ENCODE results near the gene MAEL.
A peak's percentile ranks its signal among the peaks of the same experiment; 100 is the strongest.

Gene MAEL

GRCh38 chr1:167059809-167060107 is 70.7 kb downstream of the MAEL start:
- Histone ChIP-seq H3K36me3 (ENCODE audit: control insufficient read depth, insufficient read depth, low read length, severe bottlenecking) (no peaks in the 10 kb centered on the region), H3K4me1 (ENCODE audit: control insufficient read depth, insufficient read depth, low read length) (peaks cover 3% of the 10 kb centered on the region), H3K27me3 (replicated peaks; ENCODE audit: control insufficient read depth, insufficient read depth, low read length) (peaks cover 19% of the 10 kb centered on the region), H3K9ac (ENCODE audit: low read length) (no peak overlapping the region), H3K9me3 (ENCODE audit: control insufficient read depth, low read length) (no peaks in the 10 kb centered on the region), H3K4me3 (ENCODE audit: low read length) (no peak overlapping the region)
- no peak for DNase-seq (ENCODE audit: low read depth)

GRCh38 chr1:167060141-167061072 is 71.3 kb downstream of the MAEL start:
- Histone ChIP-seq H3K27me3 (replicated peaks; ENCODE audit: control insufficient read depth, insufficient read depth, low read length) (peaks cover 12% of the 10 kb centered on the region), H3K4me1 (ENCODE audit: control insufficient read depth, insufficient read depth, low read length) (peaks cover 3% of the 10 kb centered on the region), H3K36me3 (ENCODE audit: control insufficient read depth, insufficient read depth, low read length, severe bottlenecking) (no peaks in the 10 kb centered on the region), H3K9me3 (ENCODE audit: control insufficient read depth, low read length) (no peaks in the 10 kb centered on the region), H3K4me3 (ENCODE audit: low read length) (no peak overlapping the region), H3K9ac (ENCODE audit: low read length) (no peak overlapping the region)
- peak; percentile 13 for DNase-seq (ENCODE audit: low read depth)

GRCh38 chr1:167061073-167061464 is 72.0 kb downstream of the MAEL start:
- DNase-seq (ENCODE audit: low read depth), result no peak
- H3K36me3 ChIP-seq (ENCODE audit: control insufficient read depth, insufficient read depth, low read length, severe bottlenecking), result no peaks in the 10 kb centered on the region
- peaks cover 9% of the 10 kb centered on the region for H3K27me3 ChIP-seq (replicated peaks; ENCODE audit: control insufficient read depth, insufficient read depth, low read length)
- no peak overlapping the region for H3K9ac ChIP-seq (ENCODE audit: low read length)
- no peak overlapping the region for H3K4me3 ChIP-seq (ENCODE audit: low read length)
- H3K4me1 ChIP-seq (ENCODE audit: control insufficient read depth, insufficient read depth, low read length), result peaks cover 3% of the 10 kb centered on the region
- H3K9me3 ChIP-seq (ENCODE audit: control insufficient read depth, low read length), result no peaks in the 10 kb centered on the region

- H3K9me3 ChIP-seq (ENCODE audit: control insufficient read depth, low read length), result no peaks in the 10 kb centered on the region
- no peaks in the 10 kb centered on the region for H3K4me1 ChIP-seq (ENCODE audit: control insufficient read depth, insufficient read depth, low read length)
- H3K36me3 ChIP-seq (ENCODE audit: control insufficient read depth, insufficient read depth, low read length, severe bottlenecking), result no peaks in the 10 kb centered on the region
- DNase-seq (ENCODE audit: low read depth), result no peak
- no peak overlapping the region for H3K4me3 ChIP-seq (ENCODE audit: low read length)
- no peak overlapping the region for H3K9ac ChIP-seq (ENCODE audit: low read length)
- H3K27me3 ChIP-seq (replicated peaks; ENCODE audit: control insufficient read depth, insufficient read depth, low read length), result peaks cover 16% of the 10 kb centered on the region
Measured at GRCh38 chr1:167064621-167065020, 75.5 kb downstream of the MAEL start.

GRCh38 chr1:167065471-167065870 is 76.4 kb downstream of the MAEL start:
- DNase-seq (ENCODE audit: low read depth), result no peak

GRCh38 chr1:167066333-167067122 is 77.4 kb downstream of the MAEL start:
- no peaks in the 10 kb centered on the region for H3K9me3 ChIP-seq (ENCODE audit: control insufficient read depth, low read length)
- H3K9ac ChIP-seq (ENCODE audit: low read length), result peak overlapping the region; percentile 46
- H3K27me3 ChIP-seq (replicated peaks; ENCODE audit: control insufficient read depth, insufficient read depth, low read length), result peaks cover 18% of the 10 kb centered on the region
- H3K4me3 ChIP-seq (ENCODE audit: low read length), result no peak overlapping the region
- no peaks in the 10 kb centered on the region for H3K4me1 ChIP-seq (ENCODE audit: control insufficient read depth, insufficient read depth, low read length)
- peak; percentile 86 for DNase-seq (ENCODE audit: low read depth)
- H3K36me3 ChIP-seq (ENCODE audit: control insufficient read depth, insufficient read depth, low read length, severe bottlenecking), result no peaks in the 10 kb centered on the region

More at GRCh38 chr1:167065471-167065870, 76.4 kb downstream of the MAEL start:
- Histone ChIP-seq H3K9ac (ENCODE audit: low read length) (no peak overlapping the region), H3K4me3 (ENCODE audit: low read length) (no peak overlapping the region), H3K36me3 (ENCODE audit: control insufficient read depth, insufficient read depth, low read length, severe bottlenecking) (no peaks in the 10 kb centered on the region), H3K27me3 (replicated peaks; ENCODE audit: control insufficient read depth, insufficient read depth, low read length) (peaks cover 22% of the 10 kb centered on the region), H3K9me3 (ENCODE audit: control insufficient read depth, low read length) (no peaks in the 10 kb centered on the region), H3K4me1 (ENCODE audit: control insufficient read depth, insufficient read depth, low read length) (no peaks in the 10 kb centered on the region)

GRCh38 chr1:167067904-167068303 is 78.8 kb downstream of the MAEL start:
- no peaks in the 10 kb centered on the region for H3K9me3 ChIP-seq (ENCODE audit: control insufficient read depth, low read length)
- peaks cover 20% of the 10 kb centered on the region for H3K27me3 ChIP-seq (replicated peaks; ENCODE audit: control insufficient read depth, insufficient read depth, low read length)
- no peak overlapping the region for H3K4me3 ChIP-seq (ENCODE audit: low read length)
- H3K9ac ChIP-seq (ENCODE audit: low read length), result no peak overlapping the region
- DNase-seq (ENCODE audit: low read depth), result no peak
- H3K36me3 ChIP-seq (ENCODE audit: control insufficient read depth, insufficient read depth, low read length, severe bottlenecking), result no peaks in the 10 kb centered on the region
- no peaks in the 10 kb centered on the region for H3K4me1 ChIP-seq (ENCODE audit: control insufficient read depth, insufficient read depth, low read length)

- H3K9ac ChIP-seq (ENCODE audit: low read length), result no peak overlapping the region
- no peak for DNase-seq (ENCODE audit: low read depth)
Measured at GRCh38 chr1:167068761-167069160, 79.7 kb downstream of the MAEL start.

GRCh38 chr1:167071286-167071685 is 82.2 kb downstream of the MAEL start:
- Histone ChIP-seq H3K4me1 (ENCODE audit: control insufficient read depth, insufficient read depth, low read length) (no peaks in the 10 kb centered on the region), H3K36me3 (ENCODE audit: control insufficient read depth, insufficient read depth, low read length, severe bottlenecking) (no peaks in the 10 kb centered on the region), H3K9ac (ENCODE audit: low read length) (no peak overlapping the region), H3K27me3 (replicated peaks; ENCODE audit: control insufficient read depth, insufficient read depth, low read length) (peaks cover 28% of the 10 kb centered on the region), H3K4me3 (ENCODE audit: low read length) (no peak overlapping the region), H3K9me3 (ENCODE audit: control insufficient read depth, low read length) (no peaks in the 10 kb centered on the region)
- DNase-seq (ENCODE audit: low read depth), result no peak

More at GRCh38 chr1:167068761-167069160, 79.7 kb downstream of the MAEL start:
- H3K27me3 ChIP-seq (replicated peaks; ENCODE audit: control insufficient read depth, insufficient read depth, low read length), result peaks cover 20% of the 10 kb centered on the region
- H3K36me3 ChIP-seq (ENCODE audit: control insufficient read depth, insufficient read depth, low read length, severe bottlenecking), result no peaks in the 10 kb centered on the region
- H3K4me3 ChIP-seq (ENCODE audit: low read length), result no peak overlapping the region
- no peaks in the 10 kb centered on the region for H3K4me1 ChIP-seq (ENCODE audit: control insufficient read depth, insufficient read depth, low read length)
- H3K9me3 ChIP-seq (ENCODE audit: control insufficient read depth, low read length), result no peaks in the 10 kb centered on the region
